Activated T-helper 9 cell treated with anti-CD3 and anti-CD28 coated beads, Interleukin-2, amount 50 U/mL, for 16 hours (primary cell): ENCODE data around the gene WFS1.

ENCODE experiments used
- DNase-seq: peaks from one replicate; pipeline ENCODE4 v3.0.0-alpha.2; 2020; ENCODE audit warnings: low read depth

The WFS1 gene

DNA sequence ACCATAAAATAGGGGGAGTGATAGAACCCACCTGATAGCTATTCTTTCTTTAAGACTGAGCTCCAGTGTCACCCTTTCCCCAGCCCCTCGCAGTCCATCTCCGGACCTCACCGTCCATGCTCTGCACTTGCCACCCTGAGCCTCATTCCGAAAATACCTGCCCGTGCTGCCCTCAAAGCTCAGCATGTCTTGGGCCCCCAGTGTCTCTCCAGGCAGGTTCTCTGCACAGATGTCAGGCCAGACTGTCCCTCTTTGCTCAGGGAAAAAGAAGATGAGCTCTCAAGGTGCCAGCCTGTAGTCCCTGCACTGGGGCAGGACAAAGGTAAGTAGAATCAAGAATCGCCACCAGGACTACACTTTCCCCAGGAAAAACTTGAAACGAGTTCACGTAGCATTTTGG, 9.8 kb upstream of the WFS1 start:
- no peak for DNase-seq

DNA sequence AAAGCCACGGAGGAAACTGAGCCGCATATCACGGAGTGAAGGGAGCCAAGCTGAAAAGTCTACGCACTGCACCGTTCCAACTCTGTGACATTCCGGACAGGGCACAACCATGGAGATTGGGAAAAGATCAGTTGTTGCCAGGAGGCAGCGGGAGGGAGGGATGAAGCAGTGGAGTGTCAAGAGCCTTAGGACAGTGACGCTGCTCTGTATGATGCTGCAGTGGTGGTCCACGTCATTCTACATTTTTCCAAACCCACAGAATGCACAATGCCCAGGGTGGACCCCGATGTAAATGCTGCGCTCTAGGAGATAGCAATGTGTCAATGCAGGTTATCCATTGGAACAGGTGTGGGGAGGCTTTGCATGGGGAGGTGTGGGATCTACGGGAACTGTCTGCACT, 7.5 kb upstream of the WFS1 start:
- DNase-seq = no peak

DNA sequence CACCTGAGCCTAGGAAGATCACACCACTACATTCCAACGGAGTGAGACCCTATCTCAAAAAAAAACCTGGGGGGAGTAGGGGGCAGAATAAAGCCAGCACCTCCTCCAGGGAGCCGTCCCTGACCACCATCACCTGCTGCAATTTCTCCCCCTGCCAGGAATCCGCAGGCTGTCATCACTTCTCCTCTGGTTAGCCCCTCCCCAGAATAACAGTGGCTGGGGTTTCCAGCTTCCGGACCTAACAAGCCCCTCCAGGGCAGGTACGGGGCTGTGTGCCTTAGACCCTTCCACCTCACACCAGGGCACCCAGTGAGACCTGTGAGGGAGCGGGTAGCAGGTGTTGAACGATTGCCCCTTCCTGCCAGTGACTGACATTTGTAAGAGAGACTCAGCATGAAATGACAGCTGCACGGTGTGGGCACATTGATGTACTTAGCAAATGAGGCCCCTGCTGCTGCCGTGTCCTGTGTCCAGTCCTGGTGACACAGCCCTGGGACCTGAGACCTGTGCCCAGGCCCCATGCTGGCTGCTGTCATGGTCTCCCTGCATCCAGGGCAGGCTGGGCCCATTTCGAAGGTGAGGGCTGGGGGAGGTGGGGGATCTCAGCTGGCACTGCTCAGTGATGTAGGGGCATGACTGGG, 6.7 kb upstream of the WFS1 start:
- no peak for DNase-seq

DNA sequence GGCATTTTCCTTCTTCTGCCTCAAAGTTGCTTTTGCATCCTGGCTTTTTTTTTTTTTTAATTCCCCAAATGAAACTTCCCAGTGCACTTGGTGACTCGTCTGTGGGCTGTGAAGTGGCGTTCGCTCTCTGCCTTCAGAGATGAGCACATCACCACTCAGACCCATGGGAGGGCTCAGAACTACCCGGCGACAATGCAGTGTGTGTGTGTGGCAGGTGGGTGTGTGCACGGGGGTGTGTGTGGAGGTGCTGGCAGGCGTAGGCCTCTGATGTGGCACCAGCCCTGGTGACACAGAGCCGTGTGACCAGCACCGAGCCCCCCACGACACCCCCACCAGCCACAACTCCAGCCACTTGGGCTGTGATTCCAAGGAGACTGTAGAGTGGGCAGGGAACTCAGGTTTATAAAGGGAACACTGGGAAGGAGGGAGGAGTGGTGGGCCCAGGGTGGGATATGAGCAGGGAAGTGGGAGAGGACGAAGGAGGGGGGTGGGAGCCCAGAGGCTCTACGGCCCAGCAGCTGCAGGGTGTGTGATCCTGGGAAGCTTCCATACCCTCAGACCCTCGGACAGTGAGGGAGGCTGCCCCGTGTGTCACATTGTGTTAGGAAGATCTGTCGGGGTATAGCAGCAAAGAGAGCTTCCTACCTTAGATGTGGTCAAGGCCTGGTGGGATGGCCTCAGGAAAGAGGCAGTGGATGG, 6.0 kb upstream of the WFS1 start:
- DNase-seq = no peak

DNA sequence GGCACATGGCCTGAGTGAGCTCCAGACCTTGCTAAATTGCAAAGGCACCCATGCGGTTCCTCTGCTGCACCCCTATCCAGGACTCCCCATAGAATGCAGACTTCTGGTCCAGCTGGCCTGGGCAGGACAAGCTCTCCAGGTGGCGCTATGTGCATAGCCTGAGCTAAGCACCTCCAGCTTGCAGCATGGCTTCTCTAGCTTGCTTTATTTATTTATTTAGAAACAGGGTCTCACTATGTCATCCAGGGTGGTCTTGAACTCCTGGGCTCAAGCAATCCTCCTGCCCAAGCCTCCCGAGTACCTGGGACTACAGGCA, 5.5 kb upstream of the WFS1 start:
- no peak for DNase-seq

DNA sequence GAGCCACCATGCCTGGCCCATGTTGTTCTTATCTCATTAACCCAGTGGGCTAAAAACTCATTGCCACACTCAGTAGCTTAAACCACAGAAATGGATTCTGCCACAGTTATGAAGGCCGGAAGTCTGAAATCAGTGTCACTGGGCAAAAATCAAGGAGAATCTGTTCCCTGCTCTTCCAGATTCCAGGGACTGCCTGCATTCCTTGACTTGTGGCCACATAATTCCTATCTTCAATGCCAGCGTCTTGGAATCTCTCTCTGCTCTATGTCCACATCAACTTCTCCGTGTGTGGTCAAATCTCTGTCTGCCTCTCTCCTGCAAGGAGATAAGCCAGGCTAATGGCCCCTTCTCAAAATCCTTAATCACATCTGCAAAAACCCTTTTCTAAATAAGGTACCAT, 4.1 kb upstream of the WFS1 start:
- DNase-seq = no peak

DNA sequence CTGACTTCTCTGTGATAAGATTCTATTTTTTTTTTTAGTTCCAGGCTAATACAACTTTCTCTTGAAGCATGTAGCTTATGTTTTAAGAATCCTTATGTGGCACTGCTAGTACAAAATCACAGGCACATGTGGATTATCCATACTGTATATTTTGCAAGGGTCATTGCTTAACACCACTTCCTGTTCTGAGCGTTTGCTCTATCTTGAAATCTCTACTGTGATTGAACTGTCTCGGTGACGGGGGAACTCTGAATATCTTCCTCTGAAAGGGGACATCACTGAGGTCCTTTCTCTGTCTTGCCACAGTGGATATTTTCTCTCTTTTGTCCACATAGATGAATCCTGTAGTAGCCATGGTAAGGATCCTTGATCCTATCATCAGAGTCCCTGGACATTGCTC, 2.1 kb upstream of the WFS1 start:
- DNase-seq = no peak

DNA sequence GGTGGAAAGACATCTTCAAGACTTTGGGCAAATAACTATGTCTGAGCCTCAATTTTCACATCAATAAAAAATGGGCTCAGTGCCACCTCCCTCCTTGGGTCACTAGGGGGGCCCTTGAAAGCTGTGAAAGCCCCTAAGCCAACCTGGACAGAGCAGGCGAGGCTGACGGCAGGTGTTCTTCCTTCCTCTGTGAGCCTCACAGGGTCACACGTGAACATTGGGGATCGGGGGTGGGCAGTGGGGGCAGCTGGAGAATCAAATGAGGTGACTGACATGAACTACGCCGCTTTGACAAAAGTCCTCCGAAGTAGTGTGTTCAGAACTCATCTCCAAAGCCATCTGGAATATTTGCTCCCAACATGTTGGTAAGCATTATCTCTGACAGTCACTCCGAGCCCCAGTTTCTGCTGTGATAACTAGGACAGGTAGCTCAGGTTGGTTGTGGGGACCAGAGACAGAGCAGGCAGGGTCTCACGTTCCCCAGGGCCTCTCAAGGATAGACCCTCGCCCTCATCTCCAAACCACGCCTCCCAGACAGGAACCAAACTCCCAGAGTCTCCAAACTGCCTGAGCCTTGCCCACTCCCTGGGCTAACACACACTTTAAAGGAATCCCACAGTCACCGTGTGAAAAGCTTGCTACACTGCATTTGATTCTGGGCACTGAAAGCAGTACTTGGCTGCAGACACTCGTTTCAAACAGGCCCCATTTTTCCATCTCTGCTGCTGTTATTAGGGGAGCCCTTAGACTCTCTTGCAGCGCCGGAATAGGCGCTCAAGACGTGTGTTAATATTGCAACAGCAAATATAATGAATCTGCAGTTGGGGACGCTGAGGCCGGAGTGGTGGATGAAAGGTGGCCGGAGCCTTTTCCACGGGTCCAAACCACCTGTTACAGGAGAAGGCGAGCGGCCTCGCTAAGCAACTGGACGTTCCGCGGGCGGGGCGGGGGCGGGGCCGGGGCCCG, 717 bp upstream of the WFS1 start:
- DNase-seq = no peak

DNA sequence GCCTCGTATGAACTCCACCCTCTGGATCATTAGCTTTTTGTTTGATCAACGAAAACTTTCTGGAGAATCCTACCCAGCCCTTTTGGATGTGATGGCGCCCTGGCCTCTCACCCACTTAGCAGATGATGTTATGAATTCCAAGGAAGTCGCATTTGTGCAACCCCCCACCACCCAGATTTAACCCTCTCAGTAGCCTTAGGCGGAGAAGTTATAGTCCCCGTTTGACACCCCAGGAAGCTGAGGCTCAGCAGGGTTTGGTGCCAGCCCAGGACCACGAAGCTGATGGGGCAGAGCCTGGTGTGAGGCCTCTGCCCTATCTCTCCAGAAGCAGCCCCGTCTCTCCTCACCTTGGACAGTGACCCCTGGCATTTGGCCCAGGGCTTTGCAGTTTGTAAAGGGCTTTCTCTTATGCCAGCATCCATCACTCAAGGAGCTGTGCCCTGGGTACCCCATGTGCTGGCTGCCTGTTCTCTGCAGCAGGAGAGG, 1.0 kb downstream of the WFS1 start:
- DNase-seq = no peak

DNA sequence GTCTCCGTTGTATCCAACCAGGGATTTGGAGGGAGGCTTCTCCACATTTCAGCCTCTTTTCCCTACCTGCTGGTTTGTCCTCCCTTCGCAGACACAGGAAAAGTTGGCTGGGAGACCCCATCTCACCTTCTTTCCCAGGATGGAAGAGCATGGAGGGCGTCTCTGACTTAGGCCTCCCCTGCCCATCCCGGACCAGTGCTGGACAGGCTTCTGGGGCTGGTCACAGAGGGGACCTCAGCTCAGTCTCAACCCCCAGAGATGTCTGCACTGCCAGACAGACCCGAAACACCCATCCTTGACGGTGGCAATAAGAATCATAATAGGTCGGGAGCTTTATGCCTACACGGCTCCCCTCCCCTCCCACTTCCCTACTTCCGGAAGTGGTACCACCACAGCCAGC, 1.6 kb downstream of the WFS1 start:
- DNase-seq = no peak

DNA sequence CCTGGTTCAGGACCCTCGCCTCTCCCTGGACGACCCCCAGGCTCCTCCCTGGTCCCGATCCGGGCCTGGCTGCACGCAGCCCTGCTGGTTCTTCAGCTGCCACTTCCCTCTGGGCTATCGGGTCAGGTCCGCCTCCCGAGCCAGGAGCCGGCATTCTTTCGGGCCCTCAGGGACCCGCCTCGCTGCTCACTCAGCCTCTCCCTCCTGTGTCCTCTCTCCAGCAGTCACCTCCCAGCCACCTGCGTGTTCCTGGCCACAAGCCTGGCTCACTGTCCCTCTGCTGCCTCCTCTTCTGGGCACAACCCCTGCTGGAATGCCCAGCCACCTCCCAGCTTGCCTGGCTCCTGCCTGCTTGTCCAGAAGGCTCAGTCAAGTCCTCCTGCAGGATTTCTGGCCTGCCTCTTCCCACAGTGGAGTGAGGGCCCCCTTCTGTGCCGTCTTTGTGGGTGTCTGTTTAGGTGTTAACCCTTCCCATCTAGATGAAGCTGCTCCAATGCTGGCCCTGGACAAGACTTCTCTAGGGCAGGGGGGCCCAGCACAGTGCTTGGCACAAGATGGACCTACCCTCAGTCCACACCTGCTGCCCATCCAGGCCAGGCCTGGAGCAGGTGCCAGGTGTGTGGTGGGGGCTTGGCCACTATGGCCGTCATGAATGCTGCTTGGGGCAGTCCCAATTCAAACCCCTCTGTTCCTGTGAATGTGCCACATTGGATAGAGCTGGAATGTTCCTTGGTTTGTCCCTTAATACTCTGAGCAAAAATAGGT, 2.2 kb downstream of the WFS1 start:
- no peak for DNase-seq

DNA sequence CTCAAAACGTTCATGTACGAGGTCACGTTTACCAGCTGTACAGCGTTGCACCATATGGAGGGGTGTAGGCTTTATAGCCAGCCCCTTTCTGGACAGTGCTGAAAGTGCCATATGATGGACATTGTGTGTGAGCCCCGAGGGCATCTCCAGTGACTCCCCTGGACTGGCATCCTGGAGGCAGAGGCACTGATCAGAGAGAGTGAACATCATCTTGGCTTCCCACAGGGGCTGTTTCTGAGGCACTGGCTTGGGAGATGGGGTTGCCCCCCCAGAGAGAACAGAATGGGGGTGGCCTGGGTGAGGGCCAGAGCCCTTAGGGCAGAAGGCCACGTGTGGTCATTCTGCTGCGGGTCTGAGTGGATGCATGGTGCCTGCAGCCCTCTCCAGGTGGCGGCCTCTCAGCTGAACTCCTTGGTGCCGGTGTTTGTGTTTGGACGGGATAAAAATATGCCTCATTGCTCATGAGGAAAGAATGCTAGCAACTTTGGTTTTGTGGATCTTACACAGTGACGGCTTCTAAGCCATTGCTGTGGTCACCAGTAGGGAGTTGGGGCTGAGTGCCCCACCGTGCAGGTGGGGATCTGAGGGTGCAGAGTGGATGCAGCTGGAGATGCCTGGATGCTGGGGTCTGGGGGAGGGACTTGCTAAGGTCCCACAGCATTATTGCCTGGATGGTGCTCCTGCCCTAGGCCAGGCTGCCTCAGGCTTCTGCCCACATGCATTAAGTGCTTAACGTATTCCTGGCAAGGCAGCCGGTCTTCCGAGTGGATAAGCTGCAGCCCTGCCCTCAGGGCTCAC, 3.4 kb downstream of the WFS1 start:
- DNase-seq = no peak

DNA sequence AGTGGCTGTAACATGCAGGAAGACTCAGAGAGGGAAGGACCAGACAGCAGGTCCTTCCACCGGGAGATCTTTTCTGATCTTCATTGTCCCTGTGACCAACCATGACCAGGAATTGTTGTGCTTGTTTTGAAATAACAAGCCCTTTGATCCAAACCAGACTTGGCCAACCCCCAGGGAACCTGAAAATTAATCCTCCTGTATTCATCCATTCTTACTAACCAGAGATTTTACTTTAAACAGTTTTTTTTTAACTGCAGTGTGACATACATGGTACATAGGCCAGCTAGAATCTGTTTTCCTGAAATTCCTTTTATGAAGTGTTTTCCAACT, 4.0 kb downstream of the WFS1 start:
- DNase-seq = no peak

DNA sequence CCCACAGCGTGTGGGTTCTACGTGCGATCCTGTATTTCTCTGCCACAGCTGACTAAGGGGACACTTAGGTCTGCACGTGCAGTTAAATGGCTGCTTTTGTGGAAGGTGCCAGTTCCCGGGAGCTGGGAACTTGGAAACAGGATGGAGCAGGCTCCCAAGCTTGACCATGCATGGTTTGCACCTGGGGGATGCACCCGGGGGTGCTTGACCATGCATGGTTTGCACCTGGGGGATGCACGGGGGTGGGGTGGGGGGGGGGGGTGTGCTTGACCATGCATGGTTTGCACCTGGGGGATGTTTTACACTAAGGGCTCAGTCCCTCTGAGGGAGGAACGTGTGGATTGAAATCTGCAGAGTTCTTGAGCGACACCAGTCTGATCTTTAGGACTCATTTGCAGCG, 5.7 kb downstream of the WFS1 start:
- no peak for DNase-seq

DNA sequence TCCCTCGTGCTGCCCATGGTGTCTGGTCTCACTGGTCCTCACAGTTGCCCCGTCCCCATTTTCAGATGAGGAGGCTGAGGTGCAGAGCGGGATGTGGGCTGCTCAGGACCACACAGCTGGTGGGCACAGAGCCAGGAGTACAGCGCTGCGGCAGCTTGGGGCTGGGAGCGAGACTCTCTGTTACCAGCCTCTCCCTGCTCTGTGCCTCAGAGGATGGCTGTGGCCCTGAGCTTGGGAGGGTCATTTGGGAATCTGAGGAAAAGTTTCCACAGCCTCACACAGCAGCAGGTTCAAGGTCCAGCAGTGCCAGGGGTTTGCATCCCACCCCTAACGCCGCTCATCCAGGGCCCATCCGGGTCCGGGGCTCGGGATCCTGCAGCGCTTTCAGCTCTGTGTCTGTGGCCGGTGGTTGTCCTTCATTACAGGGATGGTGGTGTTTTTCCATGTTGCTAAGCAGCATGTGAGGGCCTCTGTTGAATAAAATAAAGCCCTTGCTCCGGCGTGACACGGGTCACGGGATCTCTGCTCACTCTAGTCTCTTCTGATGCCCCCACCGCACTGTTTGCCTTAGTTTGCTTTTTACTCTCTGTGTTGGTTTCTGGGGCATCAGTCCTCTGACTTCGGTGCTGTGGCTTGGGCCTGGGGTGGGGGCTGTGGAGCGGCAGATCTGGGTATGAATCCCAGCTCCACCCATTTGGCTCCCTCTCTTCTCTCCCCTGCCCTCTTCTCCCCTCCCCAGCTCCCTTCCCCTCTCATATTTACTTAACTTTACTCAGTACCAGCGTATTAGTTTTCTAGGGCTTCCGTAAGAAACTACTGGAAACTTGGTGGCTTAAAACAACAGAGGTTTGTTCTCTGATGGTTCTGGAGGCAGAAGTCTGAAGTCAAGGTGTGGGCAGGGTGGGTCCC, 6.5 kb downstream of the WFS1 start:
- no peak for DNase-seq

DNA sequence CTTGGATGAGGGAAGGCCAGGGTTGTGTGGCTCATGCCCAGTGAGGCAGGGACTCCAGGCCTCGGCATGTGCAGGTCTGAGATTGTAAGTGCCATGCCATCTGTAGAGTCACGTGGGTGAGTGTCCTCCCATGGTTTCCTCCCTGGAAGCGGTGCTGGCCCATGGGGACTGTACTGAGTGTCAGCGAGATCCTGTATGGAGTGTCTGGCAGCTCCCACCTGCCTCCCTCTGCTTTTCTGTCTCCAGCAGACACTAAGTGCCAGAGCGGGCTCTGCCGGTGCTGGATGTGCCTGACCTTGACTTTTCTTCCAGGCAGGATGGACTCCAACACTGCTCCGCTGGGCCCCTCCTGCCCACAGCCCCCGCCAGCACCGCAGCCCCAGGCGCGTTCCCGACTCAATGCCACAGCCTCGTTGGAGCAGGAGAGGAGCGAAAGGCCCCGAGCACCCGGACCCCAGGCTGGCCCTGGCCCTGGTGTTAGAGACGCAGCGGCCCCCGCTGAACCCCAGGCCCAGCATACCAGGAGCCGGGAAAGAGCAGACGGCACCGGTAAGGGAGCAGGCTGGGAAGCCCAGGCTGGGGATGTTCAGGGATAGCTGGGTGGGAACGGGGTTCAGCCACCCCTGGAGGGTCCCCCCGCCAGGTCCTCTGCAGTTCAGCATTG, 7.6 kb downstream of the WFS1 start:
- DNase-seq = no peak

DNA sequence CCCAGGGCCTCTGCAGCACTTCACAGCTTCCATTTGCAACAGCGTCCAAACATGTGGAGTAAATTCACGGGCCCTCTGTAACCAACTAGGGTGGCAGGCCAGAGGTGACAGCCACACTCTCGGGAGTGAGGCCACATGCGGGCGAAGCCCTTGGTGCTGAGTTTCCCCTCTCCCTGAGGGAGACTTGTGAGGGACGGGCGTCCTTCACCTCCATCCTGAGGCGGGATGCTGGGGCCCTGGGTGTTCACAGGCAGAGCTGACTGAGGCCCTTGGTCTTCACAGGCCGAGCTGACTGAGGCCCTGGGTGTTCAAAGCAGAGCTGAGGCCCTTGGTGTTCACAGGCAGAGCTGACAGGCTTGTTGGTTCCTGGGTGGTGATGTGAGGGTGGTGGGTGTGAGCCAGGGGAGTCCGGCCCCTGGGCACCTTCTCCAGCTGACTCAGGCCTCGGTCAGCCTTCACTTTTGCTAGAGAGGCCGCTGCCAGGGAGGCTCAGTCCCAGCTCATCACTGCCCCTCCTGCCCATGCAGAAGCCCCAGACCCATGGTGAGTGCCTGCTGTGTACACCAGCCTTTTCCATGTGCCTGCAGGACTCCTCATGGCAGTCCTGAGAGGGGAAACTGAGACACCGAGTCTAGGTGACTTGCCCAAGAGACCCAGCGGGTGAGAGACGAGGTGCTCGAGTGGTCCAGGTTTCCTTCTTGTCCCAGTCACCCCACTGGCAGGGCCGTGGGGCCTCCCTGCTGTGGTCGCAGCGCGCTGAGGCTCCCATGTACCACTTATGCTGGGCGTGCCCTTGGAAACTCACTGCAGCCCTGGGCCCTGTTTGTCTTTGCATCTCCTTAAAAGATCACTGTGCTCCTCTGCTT, 8.5 kb downstream of the WFS1 start:
- DNase-seq = no peak

DNA sequence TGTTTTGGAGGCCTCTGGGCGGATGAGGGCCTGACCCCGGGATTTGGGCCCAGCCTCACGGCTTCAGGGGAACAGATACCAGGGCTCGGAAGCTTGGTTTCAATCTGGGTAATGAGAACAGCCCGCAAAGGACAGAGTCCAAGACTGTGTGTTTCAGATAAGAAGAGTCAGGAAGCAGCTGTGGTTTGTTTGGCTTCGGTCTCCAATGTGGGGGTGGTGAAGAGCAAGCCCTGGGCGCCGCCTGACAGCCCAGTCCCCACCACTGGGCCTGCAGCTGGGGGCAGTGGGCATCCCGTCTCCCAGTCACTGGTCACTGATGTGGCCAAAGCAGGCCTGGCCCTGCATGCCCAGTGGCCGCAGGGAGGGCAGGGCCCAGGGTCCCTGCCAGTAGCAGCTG, 9.1 kb downstream of the WFS1 start:
- DNase-seq = no peak
